Measurements from ENCODE around the gene FOXA1.

The FOXA1 gene

GRCh38 chr14:37550511-37550910 is 44.5 kb downstream of the FOXA1 start:
- no peaks in the 10 kb centered on the region for H3K79me2 ChIP-seq (ENCODE audit: control insufficient read depth, insufficient read depth, low read length, unreplicated experiment)
- H3K27me3 ChIP-seq (ENCODE audit: insufficient read depth, low read length), result no peaks in the 10 kb centered on the region
- no peaks in the 10 kb centered on the region for H3K4me1 ChIP-seq (ENCODE audit: control insufficient read depth, insufficient read depth, low read length, unreplicated experiment)
- H2AFZ ChIP-seq (ENCODE audit: low read length, unreplicated experiment), result no peak overlapping the region
- H3K4me3 ChIP-seq (ENCODE audit: low read depth, low read length), result no peak overlapping the region
- H3K27ac ChIP-seq (ENCODE audit: low read depth, low read length), result no peak overlapping the region
- no peaks in the 10 kb centered on the region for H3K36me3 ChIP-seq (ENCODE audit: insufficient read depth, low read length)

GRCh38 chr14:37546621-37547447 is 48.2 kb downstream of the FOXA1 start:
- Histone ChIP-seq H3K79me2 (ENCODE audit: control insufficient read depth, insufficient read depth, low read length, unreplicated experiment) (no peaks in the 10 kb centered on the region), H3K27me3 (ENCODE audit: insufficient read depth, low read length) (no peaks in the 10 kb centered on the region), H3K36me3 (ENCODE audit: insufficient read depth, low read length) (no peaks in the 10 kb centered on the region), H3K27ac (ENCODE audit: low read depth, low read length) (no peak overlapping the region), H2AFZ (ENCODE audit: low read length, unreplicated experiment) (no peak overlapping the region), H3K4me3 (ENCODE audit: low read depth, low read length) (no peak overlapping the region), H3K4me1 (ENCODE audit: control insufficient read depth, insufficient read depth, low read length, unreplicated experiment) (no peaks in the 10 kb centered on the region)

- Histone ChIP-seq H3K27ac (ENCODE audit: low read depth, low read length) (no peak overlapping the region), H3K79me2 (ENCODE audit: control insufficient read depth, insufficient read depth, low read length, unreplicated experiment) (no peaks in the 10 kb centered on the region), H2AFZ (ENCODE audit: low read length, unreplicated experiment) (no peak overlapping the region), H3K27me3 (ENCODE audit: insufficient read depth, low read length) (no peaks in the 10 kb centered on the region), H3K4me3 (ENCODE audit: low read depth, low read length) (no peak overlapping the region), H3K36me3 (ENCODE audit: insufficient read depth, low read length) (no peaks in the 10 kb centered on the region), H3K4me1 (ENCODE audit: control insufficient read depth, insufficient read depth, low read length, unreplicated experiment) (no peaks in the 10 kb centered on the region)
Measured at GRCh38 chr14:37545174-37545573, 49.9 kb downstream of the FOXA1 start.

- Histone ChIP-seq H3K27ac (ENCODE audit: low read depth, low read length) (no peak overlapping the region), H3K27me3 (ENCODE audit: insufficient read depth, low read length) (no peaks in the 10 kb centered on the region), H3K4me1 (ENCODE audit: control insufficient read depth, insufficient read depth, low read length, unreplicated experiment) (no peaks in the 10 kb centered on the region), H3K4me3 (ENCODE audit: low read depth, low read length) (no peak overlapping the region), H3K36me3 (ENCODE audit: insufficient read depth, low read length) (no peaks in the 10 kb centered on the region), H2AFZ (ENCODE audit: low read length, unreplicated experiment) (no peak overlapping the region), H3K79me2 (ENCODE audit: control insufficient read depth, insufficient read depth, low read length, unreplicated experiment) (no peaks in the 10 kb centered on the region)
Measured at GRCh38 chr14:37544407-37544806, 50.6 kb downstream of the FOXA1 start.

GRCh38 chr14:37539992-37540391 is 55.1 kb downstream of the FOXA1 start:
- Histone ChIP-seq H2AFZ (ENCODE audit: low read length, unreplicated experiment) (no peak overlapping the region), H3K4me1 (ENCODE audit: control insufficient read depth, insufficient read depth, low read length, unreplicated experiment) (no peaks in the 10 kb centered on the region), H3K4me3 (ENCODE audit: low read depth, low read length) (no peak overlapping the region), H3K27me3 (ENCODE audit: insufficient read depth, low read length) (no peaks in the 10 kb centered on the region), H3K27ac (ENCODE audit: low read depth, low read length) (no peak overlapping the region), H3K36me3 (ENCODE audit: insufficient read depth, low read length) (no peaks in the 10 kb centered on the region), H3K79me2 (ENCODE audit: control insufficient read depth, insufficient read depth, low read length, unreplicated experiment) (no peaks in the 10 kb centered on the region)
